ENCODE data around the gene ABLIM3. TPM values are rescaled to one million over a fixed set of nuclear protein-coding genes. Genes with fewer than 3 reads are reported as not detected.

ABLIM3 gene
- total and polyA plus RNA-seq, 2 of the 8 experiments (the other 6 are each of a cell fraction or from before 2014, with no cell fraction given): 0.36 to 0.56 TPM

GRCh38 chr5:149133795-149134777, 7.2 kb upstream of the ABLIM3 start (continued):
- TF ChIP-seq, protein P1, sequence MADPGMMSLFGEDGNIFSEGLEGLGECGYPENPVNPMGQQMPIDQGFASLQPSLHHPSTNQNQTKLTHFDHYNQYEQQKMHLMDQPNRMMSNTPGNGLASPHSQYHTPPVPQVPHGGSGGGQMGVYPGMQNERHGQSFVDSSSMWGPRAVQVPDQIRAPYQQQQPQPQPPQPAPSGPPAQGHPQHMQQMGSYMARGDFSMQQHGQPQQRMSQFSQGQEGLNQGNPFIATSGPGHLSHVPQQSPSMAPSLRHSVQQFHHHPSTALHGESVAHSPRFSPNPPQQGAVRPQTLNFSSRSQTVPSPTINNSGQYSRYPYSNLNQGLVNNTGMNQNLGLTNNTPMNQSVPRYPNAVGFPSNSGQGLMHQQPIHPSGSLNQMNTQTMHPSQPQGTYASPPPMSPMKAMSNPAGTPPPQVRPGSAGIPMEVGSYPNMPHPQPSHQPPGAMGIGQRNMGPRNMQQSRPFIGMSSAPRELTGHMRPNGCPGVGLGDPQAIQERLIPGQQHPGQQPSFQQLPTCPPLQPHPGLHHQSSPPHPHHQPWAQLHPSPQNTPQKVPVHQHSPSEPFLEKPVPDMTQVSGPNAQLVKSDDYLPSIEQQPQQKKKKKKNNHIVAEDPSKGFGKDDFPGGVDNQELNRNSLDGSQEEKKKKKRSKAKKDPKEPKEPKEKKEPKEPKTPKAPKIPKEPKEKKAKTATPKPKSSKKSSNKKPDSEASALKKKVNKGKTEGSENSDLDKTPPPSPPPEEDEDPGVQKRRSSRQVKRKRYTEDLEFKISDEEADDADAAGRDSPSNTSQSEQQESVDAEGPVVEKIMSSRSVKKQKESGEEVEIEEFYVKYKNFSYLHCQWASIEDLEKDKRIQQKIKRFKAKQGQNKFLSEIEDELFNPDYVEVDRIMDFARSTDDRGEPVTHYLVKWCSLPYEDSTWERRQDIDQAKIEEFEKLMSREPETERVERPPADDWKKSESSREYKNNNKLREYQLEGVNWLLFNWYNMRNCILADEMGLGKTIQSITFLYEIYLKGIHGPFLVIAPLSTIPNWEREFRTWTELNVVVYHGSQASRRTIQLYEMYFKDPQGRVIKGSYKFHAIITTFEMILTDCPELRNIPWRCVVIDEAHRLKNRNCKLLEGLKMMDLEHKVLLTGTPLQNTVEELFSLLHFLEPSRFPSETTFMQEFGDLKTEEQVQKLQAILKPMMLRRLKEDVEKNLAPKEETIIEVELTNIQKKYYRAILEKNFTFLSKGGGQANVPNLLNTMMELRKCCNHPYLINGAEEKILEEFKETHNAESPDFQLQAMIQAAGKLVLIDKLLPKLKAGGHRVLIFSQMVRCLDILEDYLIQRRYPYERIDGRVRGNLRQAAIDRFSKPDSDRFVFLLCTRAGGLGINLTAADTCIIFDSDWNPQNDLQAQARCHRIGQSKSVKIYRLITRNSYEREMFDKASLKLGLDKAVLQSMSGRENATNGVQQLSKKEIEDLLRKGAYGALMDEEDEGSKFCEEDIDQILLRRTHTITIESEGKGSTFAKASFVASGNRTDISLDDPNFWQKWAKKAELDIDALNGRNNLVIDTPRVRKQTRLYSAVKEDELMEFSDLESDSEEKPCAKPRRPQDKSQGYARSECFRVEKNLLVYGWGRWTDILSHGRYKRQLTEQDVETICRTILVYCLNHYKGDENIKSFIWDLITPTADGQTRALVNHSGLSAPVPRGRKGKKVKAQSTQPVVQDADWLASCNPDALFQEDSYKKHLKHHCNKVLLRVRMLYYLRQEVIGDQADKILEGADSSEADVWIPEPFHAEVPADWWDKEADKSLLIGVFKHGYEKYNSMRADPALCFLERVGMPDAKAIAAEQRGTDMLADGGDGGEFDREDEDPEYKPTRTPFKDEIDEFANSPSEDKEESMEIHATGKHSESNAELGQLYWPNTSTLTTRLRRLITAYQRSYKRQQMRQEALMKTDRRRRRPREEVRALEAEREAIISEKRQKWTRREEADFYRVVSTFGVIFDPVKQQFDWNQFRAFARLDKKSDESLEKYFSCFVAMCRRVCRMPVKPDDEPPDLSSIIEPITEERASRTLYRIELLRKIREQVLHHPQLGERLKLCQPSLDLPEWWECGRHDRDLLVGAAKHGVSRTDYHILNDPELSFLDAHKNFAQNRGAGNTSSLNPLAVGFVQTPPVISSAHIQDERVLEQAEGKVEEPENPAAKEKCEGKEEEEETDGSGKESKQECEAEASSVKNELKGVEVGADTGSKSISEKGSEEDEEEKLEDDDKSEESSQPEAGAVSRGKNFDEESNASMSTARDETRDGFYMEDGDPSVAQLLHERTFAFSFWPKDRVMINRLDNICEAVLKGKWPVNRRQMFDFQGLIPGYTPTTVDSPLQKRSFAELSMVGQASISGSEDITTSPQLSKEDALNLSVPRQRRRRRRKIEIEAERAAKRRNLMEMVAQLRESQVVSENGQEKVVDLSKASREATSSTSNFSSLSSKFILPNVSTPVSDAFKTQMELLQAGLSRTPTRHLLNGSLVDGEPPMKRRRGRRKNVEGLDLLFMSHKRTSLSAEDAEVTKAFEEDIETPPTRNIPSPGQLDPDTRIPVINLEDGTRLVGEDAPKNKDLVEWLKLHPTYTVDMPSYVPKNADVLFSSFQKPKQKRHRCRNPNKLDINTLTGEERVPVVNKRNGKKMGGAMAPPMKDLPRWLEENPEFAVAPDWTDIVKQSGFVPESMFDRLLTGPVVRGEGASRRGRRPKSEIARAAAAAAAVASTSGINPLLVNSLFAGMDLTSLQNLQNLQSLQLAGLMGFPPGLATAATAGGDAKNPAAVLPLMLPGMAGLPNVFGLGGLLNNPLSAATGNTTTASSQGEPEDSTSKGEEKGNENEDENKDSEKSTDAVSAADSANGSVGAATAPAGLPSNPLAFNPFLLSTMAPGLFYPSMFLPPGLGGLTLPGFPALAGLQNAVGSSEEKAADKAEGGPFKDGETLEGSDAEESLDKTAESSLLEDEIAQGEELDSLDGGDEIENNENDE (IDR thresholded peaks at IDR 0.05; ENCODE audit: insufficient replicate concordance, low read length): no peak
- no peak for TF ChIP-seq EP300 (IDR thresholded peaks at IDR 0.05; ENCODE audit: borderline replicate concordance in 1 of 2, low read depth in 2 of 2, low read length in 2 of 2)
- TF ChIP-seq NANOG (IDR thresholded peaks at IDR 0.05; ENCODE audit: insufficient read depth, low read depth, low read length, poor library complexity, severe bottlenecking): no peak
- TF ChIP-seq CHD1 (IDR thresholded peaks at IDR 0.05; ENCODE audit: low read depth, low read length): no peak
- no peak for TF ChIP-seq KDM5A (IDR thresholded peaks at IDR 0.05; ENCODE audit: low read length)
- TF ChIP-seq EZH2 (IDR thresholded peaks at IDR 0.05; ENCODE audit: low read depth, low read length, severe bottlenecking): no peak
